Breast epithelium (tissue), 3 donors: ENCODE data around the gene PXDC1.

Experiments
- CTCF ChIP-seq, 3 donors: fragments of 450-650 bp; IDR thresholded peaks; one replicate each; pipeline ENCODE4 v1.5.1; 2016 to 2017; ENCODE audit warnings: antibody characterized with exemption in 3 of 3, mild to moderate bottlenecking in 3 of 3, moderate library complexity in 3 of 3
- POLR2A ChIP-seq: fragments of 450-650 bp; IDR thresholded peaks from one replicate; pipeline ENCODE4 v1.6.1; 2016; ENCODE audit warnings: antibody characterized with exemption, mild to moderate bottlenecking, moderate library complexity

- TF ChIP-seq CTCF (IDR thresholded peaks at IDR 0.05) (no peak), POLR2A (no peak)
These were observed 4.8 kb downstream of the PXDC1 start for GRCh38 chr6:3746696-3747095.
